IMR-90 (cell line): ENCODE data around the gene PYGO2.

ENCODE experiments used
- BHLHE40 ChIP-seq: fragments of 150-350 bp; IDR thresholded peaks from 2 replicates; pipeline ENCODE4 v1.6.1; 2016; ENCODE audit warnings: mild to moderate bottlenecking, low read depth, low read length
- CTCF ChIP-seq: conservative IDR thresholded peaks from 2 replicates; pipeline ENCODE4 v1.5.1; 2012; ENCODE audit warnings: mild to moderate bottlenecking, low read depth, low read length, improper control_type of control experiment
- ELK1 ChIP-seq: fragments of 150-350 bp; IDR thresholded peaks from 2 replicates; pipeline ENCODE4 v1.6.1; 2016; ENCODE audit warnings: low read depth, mild to moderate bottlenecking, low read length, moderate library complexity, borderline replicate concordance
- FOS ChIP-seq: fragments of 150-350 bp; IDR thresholded peaks from 2 replicates; pipeline ENCODE4 v1.6.1; 2016; ENCODE audit warnings: low read depth, low read length
- MAZ ChIP-seq: IDR thresholded peaks from 2 replicates; pipeline ENCODE4 v1.6.1; 2012; ENCODE audit warnings: low read depth, mild to moderate bottlenecking, low read length, improper control_type of control experiment, moderate library complexity, borderline replicate concordance
- POLR2A ChIP-seq: IDR thresholded peaks from 2 replicates; pipeline ENCODE4 v1.6.1; 2012; ENCODE audit warnings: mild to moderate bottlenecking, low read depth, low read length
- RAD21 ChIP-seq: IDR thresholded peaks from 2 replicates; pipeline ENCODE4 v1.6.1; 2012; ENCODE audit warnings: low read length, improper control_type of control experiment
- RCOR1 ChIP-seq: IDR thresholded peaks from 2 replicates; pipeline ENCODE4 v1.6.1; 2012; ENCODE audit warnings: mild to moderate bottlenecking, low read length, improper control_type of control experiment; ENCODE audit not compliant: insufficient replicate concordance
- SMC3 ChIP-seq: fragments of 150-350 bp; IDR thresholded peaks from 2 replicates; pipeline ENCODE4 v1.6.1; 2016; ENCODE audit warnings: low read depth, mild to moderate bottlenecking, antibody characterized with exemption, low read length, moderate library complexity

GRCh38 chr1:154953611-154954038 is 8.0 kb downstream of the PYGO2 start:
- TF ChIP-seq CTCF (no peak), POLR2A (no peak), RAD21 (no peak), MAZ (no peak), ELK1 (no peak), BHLHE40 (no peak), FOS (no peak), SMC3 (no peak), RCOR1 (no peak)
